Body of pancreas (tissue), 4 donors: ENCODE results near the gene MYNN.

Experiments used
- CTCF ChIP-seq, 7 experiments: fragments of 450-650 bp in 4 of 7; fragments of 200-600 bp in 3 of 7; sonication (generic) in 3 of 7; IDR thresholded peaks; one replicate each; pipeline ENCODE4 v1.5.1; 2016 to 2019; ENCODE audit warnings: antibody characterized with exemption in 7 of 7
- POLR2A ChIP-seq, 3 donors: fragments of 450-650 bp; IDR thresholded peaks; one replicate each; pipeline ENCODE4 v1.6.1; 2016; ENCODE audit warnings: antibody characterized with exemption in 3 of 3, mild to moderate bottlenecking in 2 of 3

GRCh38 chr3:169790687-169791429 is 17.7 kb downstream of the MYNN start:
- TF ChIP-seq CTCF (IDR thresholded peaks at IDR 0.05) (no peak), POLR2A (IDR thresholded peaks at IDR 0.05) (no peak)
